GM12891 (cell line): ENCODE measurements around the gene HDAC5.

ENCODE experiments used
- PAX5 ChIP-seq: IDR thresholded peaks from 2 replicates; pipeline ENCODE4 v1.6.1; 2011; ENCODE audit warnings: low read length, moderate library complexity, mild to moderate bottlenecking; ENCODE audit not compliant: insufficient read depth, severe bottlenecking
- POLR2A ChIP-seq: IDR thresholded peaks from 2 replicates; pipeline ENCODE4 v1.6.1; 2011; ENCODE audit warnings: low read depth, low read length, control low read depth
- POLR2AphosphoS5 ChIP-seq: IDR thresholded peaks from 2 replicates; pipeline ENCODE4 v1.6.1; 2011; ENCODE audit warnings: low read depth, low read length, control low read depth
- TAF1 ChIP-seq: IDR thresholded peaks from 2 replicates; pipeline ENCODE4 v1.6.1; 2011; ENCODE audit warnings: low read depth, low read length, control low read depth

- TF ChIP-seq POLR2AphosphoS5 (no peak), POLR2A (no peak), TAF1 (no peak), PAX5 (no peak)
Measured at GRCh38 chr17:44167181-44167861, 43.9 kb upstream of the HDAC5 start.
